NOMO-1 treated with DMSO at 0.1 percent for 48 hours (cell line): Measurements from ENCODE around the gene CCDC192.
"Not testable (repeated sequence)": the region's sequence is repeated elsewhere in the genome, so short reads cannot be mapped to it uniquely, and the experiment has no call there.

Experiments
- DNase-seq: peaks from one replicate; lab custom pipeline; 2025; ENCODE audit not compliant: unreplicated experiment; lab: John Stamatoyannopoulos, UW

Gene CCDC192

GRCh38 chr5:127702926-127703561 lies at the start of gene CCDC192:
Gene CCDC192, plus strand, starts transcription at chr5:127703391. Its CDS starts 55 bp downstream, at chr5:127703446.
- no peak for DNase-seq

- DNase-seq, result no peak
Measured at GRCh38 chr5:127656825-127657224, 46.4 kb upstream of the CCDC192 start.

GRCh38 chr5:127660047-127660733 lies 43.0 kb upstream of the CCDC192 start:
- no peak for DNase-seq

- DNase-seq, result no peak
Measured at GRCh38 chr5:127664093-127664492, 39.1 kb upstream of the CCDC192 start.

GRCh38 chr5:127665641-127666040 lies 37.5 kb upstream of the CCDC192 start:
- DNase-seq, result no peak

GRCh38 chr5:127666043-127666716 lies 37.0 kb upstream of the CCDC192 start:
- no peak for DNase-seq

- no peak for DNase-seq
Measured at GRCh38 chr5:127667926-127668325, 35.3 kb upstream of the CCDC192 start.

GRCh38 chr5:127671218-127671617 lies 32.0 kb upstream of the CCDC192 start:
- no peak for DNase-seq

- no peak for DNase-seq
Measured at GRCh38 chr5:127673117-127673800, 29.9 kb upstream of the CCDC192 start.

GRCh38 chr5:127676951-127677350 lies 26.2 kb upstream of the CCDC192 start:
- DNase-seq, result not testable (repeated sequence)

GRCh38 chr5:127679691-127680330 lies 23.4 kb upstream of the CCDC192 start:
- DNase-seq, result not testable (repeated sequence)

- DNase-seq, result no peak
Measured at GRCh38 chr5:127680595-127680994, 22.6 kb upstream of the CCDC192 start.

GRCh38 chr5:127683008-127683407 lies 20.2 kb upstream of the CCDC192 start:
- no peak for DNase-seq

- DNase-seq, result no peak
Measured at GRCh38 chr5:127684726-127685467, 18.3 kb upstream of the CCDC192 start.

- DNase-seq, result no peak
Measured at GRCh38 chr5:127685662-127686061, 17.5 kb upstream of the CCDC192 start.

GRCh38 chr5:127686424-127686823 lies 16.8 kb upstream of the CCDC192 start:
- DNase-seq, result no peak

- DNase-seq, result no peak
Measured at GRCh38 chr5:127694518-127695171, 8.5 kb upstream of the CCDC192 start.

- DNase-seq, result no peak
Measured at GRCh38 chr5:127695346-127695745, 7.8 kb upstream of the CCDC192 start.

- no peak for DNase-seq
Measured at GRCh38 chr5:127696683-127697082, 6.5 kb upstream of the CCDC192 start.
